ENCODE data around the gene AMH. TPM values are rescaled to one million over a fixed set of nuclear protein-coding genes. Genes with fewer than 3 reads are reported as not detected.

The AMH gene
- polyA plus RNA-seq, 2 of the 4 experiments (the other 2 are of a cell fraction): 3.0 to 12.0 TPM

- Histone ChIP-seq H3K9me3 (no peaks in the 10 kb centered on the region), H3K4me3 (no peak overlapping the region), H3K4me2 (no peak overlapping the region), H3K27ac (no peak overlapping the region), H3K4me1 (no peaks in the 10 kb centered on the region)
- no peak for DNase-seq (ENCODE audit: low read depth in 1 of 2, low spot score in 1 of 2)
- TF ChIP-seq NFE2L2 (conservative IDR thresholded peaks at IDR 0.05; ENCODE audit: low read length): no peak
- no peak for TF ChIP-seq CTCF (IDR thresholded peaks at IDR 0.05)
- TF ChIP-seq NR3C1 (IDR thresholded peaks at IDR 0.05): no peak
- no peak for TF ChIP-seq MAZ (IDR thresholded peaks at IDR 0.05; ENCODE audit: borderline replicate concordance, low read depth, low read length)
- TF ChIP-seq POLR2A (IDR thresholded peaks at IDR 0.05; ENCODE audit: low read length): no peak
- TF ChIP-seq EHMT2 (IDR thresholded peaks at IDR 0.05; ENCODE audit: low read depth): no peak
- ChIA-PET POLR2A (no interaction called here), CTCF (interaction anchor here (1.0 kb wide), 1 partner anchor 37 kb away, joined by 3 read pairs; no protein-coding TSS in a partner anchor)
- ATAC-seq: no peak
- 93% methylated on average over 18 of the region's 33 CpGs for WGBS (ENCODE audit: missing lambda C conversion rate)
- FAIRE-seq: no peak
Observed at GRCh38 chr19:2210987-2211740, 38.0 kb upstream of the AMH start.

GRCh38 chr19:2212861-2213711 lies 36.0 kb upstream of the AMH start:
- Histone ChIP-seq H3K9me3 (no peaks in the 10 kb centered on the region), H3K4me2 (no peak overlapping the region), H3K4me1 (no peaks in the 10 kb centered on the region), H3K27ac (no peak overlapping the region), H3K4me3 (no peak overlapping the region)
- FAIRE-seq (no peak), DNase-seq (ENCODE audit: low read depth in 1 of 2, low spot score in 1 of 2) (no peak), ATAC-seq (no peak)
- TF ChIP-seq BHLHE40 (IDR thresholded peaks at IDR 0.05; ENCODE audit: low read depth, low read length): no peak
- no peak for TF ChIP-seq EHF (CRISPR knock-in tag; IDR thresholded peaks at IDR 0.05)
- TF ChIP-seq ESRRA (IDR thresholded peaks at IDR 0.05; ENCODE audit: borderline replicate concordance, low read length): no peak
- no peak for TF ChIP-seq JUN (IDR thresholded peaks at IDR 0.05)
- no peak for TF ChIP-seq KDM5A (IDR thresholded peaks at IDR 0.05)
- no peak for TF ChIP-seq EHMT2 (IDR thresholded peaks at IDR 0.05; ENCODE audit: low read depth)
- no peak for TF ChIP-seq NPAS2 (CRISPR knock-in tag; IDR thresholded peaks at IDR 0.05; ENCODE audit: borderline replicate concordance)
- no peak for TF ChIP-seq CBX8 (IDR thresholded peaks at IDR 0.05)
- no peak for TF ChIP-seq NFE2L2 (conservative IDR thresholded peaks at IDR 0.05; ENCODE audit: low read length)
- no peak for TF ChIP-seq MAZ (IDR thresholded peaks at IDR 0.05; ENCODE audit: borderline replicate concordance, low read depth, low read length)
- 92% methylated on average over 7 of the region's 21 CpGs for WGBS (ENCODE audit: missing lambda C conversion rate)
- POLR2A ChIA-PET: no interaction called here
- CTCF ChIA-PET: interaction anchor here (1.2 to 1.4 kb wide), 3 partner anchors 9 to 12 kb away, joined by 3 to 6 read pairs (median 4); no protein-coding TSS in a partner anchor

GRCh38 chr19:2213799-2214198 lies 35.3 kb upstream of the AMH start:
- no peak overlapping the region for H3K4me3 ChIP-seq
- CTCF ChIA-PET: interaction anchor here (1.2 to 1.4 kb wide), 2 partner anchors 8 to 12 kb away, joined by 3 to 6 read pairs; no protein-coding TSS in a partner anchor
- DNase-seq (ENCODE audit: low read depth in 1 of 2, low spot score in 1 of 2): no peak
- no peak for FAIRE-seq
- H3K9me3 ChIP-seq: no peaks in the 10 kb centered on the region
- TF ChIP-seq POLR2A (IDR thresholded peaks at IDR 0.05; ENCODE audit: low read length): no peak
- no peak for TF ChIP-seq SREBF2 (IDR thresholded peaks at IDR 0.05)
- no peak for TF ChIP-seq TFCP2L1 (CRISPR knock-in tag; IDR thresholded peaks at IDR 0.05)
- no peak for TF ChIP-seq CBX8 (IDR thresholded peaks at IDR 0.05)
- TF ChIP-seq REST (IDR thresholded peaks at IDR 0.05): no peak
- no peak for TF ChIP-seq HES2 (IDR thresholded peaks at IDR 0.05)
- TF ChIP-seq JUNB (IDR thresholded peaks at IDR 0.05): no peak
- no peak for TF ChIP-seq ZNF302 (CRISPR knock-in tag; IDR thresholded peaks at IDR 0.05)
- TF ChIP-seq MAFK (IDR thresholded peaks at IDR 0.05; ENCODE audit: partially characterized antibody): no peak
- TF ChIP-seq FOSB (CRISPR knock-in tag; IDR thresholded peaks at IDR 0.05): no peak
- ATAC-seq: no peak
- no peaks in the 10 kb centered on the region for H3K4me1 ChIP-seq
- no peak overlapping the region for H3K4me2 ChIP-seq
- WGBS (ENCODE audit: missing lambda C conversion rate): 93% methylated on average over 23 of the region's 26 CpGs
- no peak overlapping the region for H3K27ac ChIP-seq
- POLR2A ChIA-PET: no interaction called here

All from A549 (cell line).